ENCODE results near the gene SLC25A30.

SLC25A30 gene

DNA sequence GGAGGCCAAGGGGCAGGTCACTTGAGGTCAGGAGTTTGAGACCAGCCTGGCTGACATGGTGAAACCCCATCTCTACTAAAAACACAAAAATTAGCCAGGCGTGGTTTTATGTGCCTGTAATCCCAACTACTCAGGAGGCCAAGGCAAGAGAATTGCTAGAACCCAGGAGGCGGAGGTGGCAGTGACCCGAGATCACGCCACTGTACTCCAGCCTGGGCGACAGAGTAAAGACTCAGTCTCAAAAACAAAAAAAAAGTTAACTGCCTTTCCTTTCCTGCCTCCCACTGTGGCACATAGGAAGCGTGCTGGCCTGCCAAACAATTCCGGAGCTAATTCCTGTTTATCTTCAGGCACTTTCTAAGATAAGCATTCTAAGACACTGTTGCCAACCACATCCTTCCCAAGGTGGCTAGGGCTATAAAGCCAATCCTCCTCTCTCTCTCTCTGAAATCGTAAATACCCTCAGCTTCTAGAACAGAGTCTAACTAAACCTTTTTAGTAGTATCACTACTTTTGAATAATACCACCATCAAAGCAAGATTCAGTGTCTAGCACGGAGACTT, 21.6 kb downstream of the SLC25A30 start:
- no peak for TF ChIP-seq CTCF (IDR thresholded peaks at IDR 0.05)

- peak; percentile 59 for TF ChIP-seq CTCF (IDR thresholded peaks at IDR 0.05)
Observed at GRCh38 chr13:45393941-45394570, 24.1 kb downstream of the SLC25A30 start.

DNA sequence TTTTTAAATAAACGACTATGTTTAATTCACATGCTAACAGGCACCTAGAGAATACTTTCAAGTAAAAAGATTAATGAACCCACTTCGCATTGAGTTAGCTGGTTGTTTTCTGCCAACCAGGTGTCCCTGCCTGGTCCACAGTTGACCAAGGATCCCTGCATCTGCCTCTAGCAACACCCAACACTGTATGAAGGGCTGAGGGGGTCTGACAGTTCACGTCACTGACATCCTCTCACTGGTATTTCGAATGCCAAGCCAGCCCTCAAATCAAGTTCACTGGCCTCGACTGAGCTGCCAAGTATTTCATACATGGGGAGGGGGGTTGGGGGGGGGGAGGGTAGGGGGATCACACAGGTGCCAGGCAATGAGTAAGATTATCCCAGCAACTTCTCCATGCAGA, 25.4 kb downstream of the SLC25A30 start:
- TF ChIP-seq CTCF (IDR thresholded peaks at IDR 0.05) = no peak

DNA sequence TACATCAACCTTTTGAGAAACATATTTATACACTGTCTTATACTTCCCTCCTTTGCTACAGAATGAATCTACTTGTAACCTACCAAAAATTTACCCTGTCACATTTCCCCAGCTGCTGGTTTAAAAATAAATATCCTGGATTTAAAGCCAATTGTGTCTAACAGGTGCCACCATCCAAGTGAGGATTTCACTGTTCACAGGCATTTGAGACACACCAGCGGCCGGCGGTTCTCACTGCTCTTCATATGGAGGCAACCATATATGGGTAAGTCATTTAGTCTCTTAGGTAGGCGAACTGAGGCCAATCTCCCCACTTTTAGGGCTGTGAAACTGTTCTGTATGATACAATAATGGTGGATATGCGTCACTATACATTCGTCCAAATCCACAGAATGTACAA, 26.2 kb downstream of the SLC25A30 start:
- TF ChIP-seq CTCF (IDR thresholded peaks at IDR 0.05) = no peak

GRCh38 chr13:45388664-45389063, 29.5 kb downstream of the SLC25A30 start:
- no peak for TF ChIP-seq CTCF (IDR thresholded peaks at IDR 0.05)

DNA sequence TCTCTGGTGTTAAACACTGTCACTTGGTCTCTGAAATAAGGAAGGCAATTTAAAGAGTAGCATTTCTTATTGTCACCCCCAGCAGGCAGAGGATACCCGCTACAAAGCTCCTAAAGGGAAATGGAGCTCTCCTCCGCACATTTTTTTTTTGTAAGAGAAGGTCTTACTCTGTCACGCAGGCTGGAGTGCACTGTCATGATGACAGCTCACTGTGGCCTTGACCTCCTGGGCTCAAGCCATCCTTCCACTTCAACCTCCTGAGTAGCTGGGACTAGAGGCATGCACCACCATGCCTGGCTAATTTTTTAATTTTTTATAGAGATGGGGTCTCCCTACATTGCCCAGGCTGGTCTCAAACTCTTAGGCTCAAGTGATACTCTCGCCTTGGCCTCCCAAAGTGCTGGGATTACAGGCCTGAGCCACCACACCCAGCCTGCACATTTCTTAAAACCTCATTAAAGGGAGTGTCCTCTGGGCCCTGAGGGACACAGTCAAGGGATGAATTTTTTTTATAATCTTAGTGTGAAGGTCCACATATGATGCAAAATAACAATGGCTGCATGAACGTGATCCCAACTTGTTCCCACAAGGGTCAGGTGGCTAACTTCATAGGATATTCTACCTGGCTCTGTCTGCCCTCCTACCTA, 32.1 kb downstream of the SLC25A30 start:
- TF ChIP-seq CTCF (IDR thresholded peaks at IDR 0.05) = no peak

DNA sequence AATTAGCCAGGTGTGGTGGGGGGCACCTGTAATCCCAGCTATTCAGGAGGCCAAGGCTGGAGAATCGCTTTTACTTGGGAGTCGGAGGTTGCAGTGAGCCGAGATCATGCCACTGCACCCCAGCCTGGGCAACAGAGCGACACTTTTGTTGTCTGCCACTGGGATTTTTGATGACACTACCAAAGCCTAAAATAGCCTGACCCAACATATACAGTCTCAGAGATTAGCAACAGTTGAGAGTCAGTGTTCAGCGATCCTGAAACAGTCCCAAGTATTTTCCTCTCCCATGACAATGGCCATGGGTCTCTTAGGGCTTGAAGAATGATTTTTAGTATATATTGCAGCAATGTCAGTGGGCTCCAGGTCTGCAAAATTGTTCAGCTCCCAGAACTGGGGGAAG, 32.9 kb downstream of the SLC25A30 start:
- TF ChIP-seq CTCF (IDR thresholded peaks at IDR 0.05) = no peak

Measured in LNCAP (cell line).